GM23248 (cell line): ENCODE measurements around the gene SH3PXD2A.

ENCODE experiments used
- EZH2 ChIP-seq: fragments of 200-600 bp; sonication (generic); IDR thresholded peaks from 2 replicates; pipeline ENCODE4 v1.6.1; 2018; ENCODE audit warnings: antibody characterized with exemption, mild to moderate bottlenecking; ENCODE audit not compliant: insufficient read depth, poor library complexity, severe bottlenecking
- EZH2phosphoT487 ChIP-seq: fragments of 200-600 bp; sonication (generic); IDR thresholded peaks from 2 replicates; pipeline ENCODE4 v1.6.1; 2018; ENCODE audit warnings: antibody characterized with exemption, moderate library complexity, mild to moderate bottlenecking, low read depth; ENCODE audit not compliant: insufficient read depth

GRCh38 chr10:103570844-103571655 is 284.3 kb downstream of the SH3PXD2A start:
- TF ChIP-seq EZH2phosphoT487 (no peak), EZH2 (no peak)
